Gastrocnemius medialis (tissue), 4 donors: ENCODE measurements around the gene TYW1.
"Not testable (repeated sequence)": the region's sequence is repeated elsewhere in the genome, so short reads cannot be mapped to it uniquely, and the experiment has no call there.

Source experiments
- POLR2A ChIP-seq, 2 donors: fragments of 450-650 bp; IDR thresholded peaks; one replicate each; pipeline ENCODE4 v1.6.1; 2017; ENCODE audit warnings: antibody characterized with exemption in 2 of 2, mild to moderate bottlenecking in 2 of 2, moderate library complexity in 2 of 2
- TF ChIP-seq, protein P1 (sequence below), 5 experiments: fragments of 450-650 bp in 3 of 5; fragments of 200-600 bp in 2 of 5; sonication (generic) in 2 of 5; IDR thresholded peaks in 4 of 5; conservative IDR thresholded peaks in 1 of 5; 1 replicate in 4 of 5; 2 replicates in 1 of 5; pipeline ENCODE4 v1.5.1; 2016 to 2019; ENCODE audit warnings: antibody characterized with exemption in 5 of 5, mild to moderate bottlenecking in 3 of 5, moderate library complexity in 3 of 5

DNA sequence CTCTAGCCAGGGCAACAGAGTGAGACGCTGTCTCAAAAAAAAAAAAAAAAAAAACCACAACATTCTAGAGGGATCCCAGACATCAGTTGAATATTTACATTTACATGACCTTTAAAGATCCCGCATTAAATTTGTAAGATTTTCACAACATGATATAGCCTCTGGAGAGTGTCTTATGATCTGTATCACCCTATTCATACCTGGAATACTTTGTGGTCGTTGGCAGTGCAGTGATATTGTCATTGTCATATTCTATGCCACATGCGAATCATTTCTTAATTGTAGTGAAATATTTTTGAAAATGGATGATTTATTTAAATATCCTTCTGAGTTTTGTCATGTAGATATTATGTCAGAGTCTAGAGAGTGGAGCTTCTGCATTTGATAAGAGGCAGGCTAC is 212.0 kb downstream of the TYW1 start:
- TF ChIP-seq, protein P1, sequence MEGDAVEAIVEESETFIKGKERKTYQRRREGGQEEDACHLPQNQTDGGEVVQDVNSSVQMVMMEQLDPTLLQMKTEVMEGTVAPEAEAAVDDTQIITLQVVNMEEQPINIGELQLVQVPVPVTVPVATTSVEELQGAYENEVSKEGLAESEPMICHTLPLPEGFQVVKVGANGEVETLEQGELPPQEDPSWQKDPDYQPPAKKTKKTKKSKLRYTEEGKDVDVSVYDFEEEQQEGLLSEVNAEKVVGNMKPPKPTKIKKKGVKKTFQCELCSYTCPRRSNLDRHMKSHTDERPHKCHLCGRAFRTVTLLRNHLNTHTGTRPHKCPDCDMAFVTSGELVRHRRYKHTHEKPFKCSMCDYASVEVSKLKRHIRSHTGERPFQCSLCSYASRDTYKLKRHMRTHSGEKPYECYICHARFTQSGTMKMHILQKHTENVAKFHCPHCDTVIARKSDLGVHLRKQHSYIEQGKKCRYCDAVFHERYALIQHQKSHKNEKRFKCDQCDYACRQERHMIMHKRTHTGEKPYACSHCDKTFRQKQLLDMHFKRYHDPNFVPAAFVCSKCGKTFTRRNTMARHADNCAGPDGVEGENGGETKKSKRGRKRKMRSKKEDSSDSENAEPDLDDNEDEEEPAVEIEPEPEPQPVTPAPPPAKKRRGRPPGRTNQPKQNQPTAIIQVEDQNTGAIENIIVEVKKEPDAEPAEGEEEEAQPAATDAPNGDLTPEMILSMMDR (IDR thresholded peaks at IDR 0.05 in 4 of 5, conservative IDR thresholded peaks at IDR 0.05 in 1 of 5) = not testable (repeated sequence)
- TF ChIP-seq POLR2A (IDR thresholded peaks at IDR 0.05) = not testable (repeated sequence)
